C4-2B (cell line): Measurements from ENCODE around the gene CEACAM4.
A peak's percentile ranks its signal among the peaks of the same experiment; 100 is the strongest.

ENCODE experiments used
- CTCF ChIP-seq: fragments of 450-650 bp; conservative IDR thresholded peaks from 2 replicates; pipeline ENCODE4 v1.5.1; 2017; ENCODE audit warnings: mild to moderate bottlenecking
- ZFX ChIP-seq: fragments of 450-650 bp; IDR thresholded peaks from 2 replicates; pipeline ENCODE4 v1.6.1; 2017

- TF ChIP-seq CTCF: peak; percentile 83
- TF ChIP-seq ZFX: no peak
These were observed 29.3 kb downstream of the CEACAM4 start for GRCh38 chr19:41597600-41598041.
